Spleen (tissue), 7 donors: ENCODE results near the gene ZSCAN22.

Experiments
- CTCF ChIP-seq, 11 experiments: fragments of 200-600 bp in 7 of 11; fragments of 450-650 bp in 4 of 11; sonication (generic) in 4 of 11; IDR thresholded peaks in 8 of 11; conservative IDR thresholded peaks in 3 of 11; 1 replicate in 7 of 11; 2 replicates in 4 of 11; pipeline versions ENCODE4 v1.4.0 to v1.8.0; 2016 to 2021; ENCODE audit warnings: antibody characterized with exemption in 11 of 11, inconsistent platforms in 4 of 11, mild to moderate bottlenecking in 1 of 11
- POLR2A ChIP-seq, 3 donors: fragments of 450-650 bp; IDR thresholded peaks; one replicate each; pipeline ENCODE4 v1.5.1; 2017; ENCODE audit warnings: antibody characterized with exemption in 3 of 3, mild to moderate bottlenecking in 1 of 3
- POLR2AphosphoS5 ChIP-seq, 3 donors: sonication (generic); formaldehyde crosslinking; IDR thresholded peaks; one replicate each; pipeline ENCODE4 v1.5.1; 2017; ENCODE audit warnings: antibody characterized with exemption in 3 of 3
- donor health status: DM: no; HTN: no; CAD: no; lungs with moderate emphysema.
- donor health status: DM: no; HTN: no; CAD: no.
- donor health status: DM: no; HTN: no; CAD: no.

GRCh38 chr19:58385313-58385890 is 58.6 kb downstream of the ZSCAN22 start:
- no peak for TF ChIP-seq CTCF (IDR thresholded peaks at IDR 0.05 in 8 of 11, conservative IDR thresholded peaks at IDR 0.05 in 3 of 11)
- TF ChIP-seq POLR2A (IDR thresholded peaks at IDR 0.05) = no peak
- no peak for TF ChIP-seq POLR2AphosphoS5 (IDR thresholded peaks at IDR 0.05)
